Stimulated activated CD8-positive, alpha-beta memory T cell treated with anti-CD3 and anti-CD28 coated beads, Interleukin-7, amount 100 ng/mL, for 4 hours (primary cell): Measurements from ENCODE around the gene AKAP6.

Experiments used
- DNase-seq, 2 donors: peaks; one replicate each; pipeline ENCODE4 v3.0.0-alpha.2; 2020; ENCODE audit warnings: low read depth in 2 of 2

Gene AKAP6

GRCh38 chr14:32703183-32703621 is 374.1 kb downstream of the AKAP6 start:
- DNase-seq: no peak

DNA sequence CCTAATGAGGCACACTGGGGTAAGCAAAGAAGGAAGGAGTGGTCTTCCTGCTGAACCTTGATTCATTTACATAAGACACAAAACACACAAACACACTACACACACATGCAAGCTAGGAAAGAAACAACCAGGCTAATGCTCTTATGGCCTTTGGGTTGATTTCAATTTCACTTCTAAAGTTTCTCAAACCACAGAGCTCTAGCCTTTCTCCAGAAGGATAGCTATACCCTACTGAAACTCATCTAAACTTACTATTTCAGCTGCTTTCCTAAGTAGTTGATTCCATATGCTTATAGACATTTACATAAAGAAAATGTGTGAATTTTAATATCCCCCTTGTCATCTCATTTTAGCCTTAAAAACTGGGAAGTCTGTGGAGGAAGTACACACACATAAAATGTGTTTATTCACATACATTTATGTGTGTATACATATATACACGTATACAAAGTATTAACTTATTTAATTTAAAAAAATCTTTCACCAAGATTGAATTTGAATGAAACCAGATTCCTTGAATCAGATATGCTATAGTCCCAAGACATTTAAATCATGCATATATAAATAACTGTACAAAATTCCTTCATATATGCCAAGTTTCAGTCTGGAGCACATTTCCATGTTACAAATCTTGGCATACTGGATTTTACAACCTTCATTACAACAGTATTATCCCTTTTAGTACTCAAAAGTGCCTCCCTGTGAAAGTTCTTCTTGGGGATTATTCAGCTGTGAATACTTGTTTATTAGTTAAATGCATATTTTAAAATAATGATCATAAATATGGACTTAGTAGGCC is 377.8 kb downstream of the AKAP6 start:
- DNase-seq: no peak

GRCh38 chr14:32707742-32708500 is 378.8 kb downstream of the AKAP6 start:
- DNase-seq: no peak

GRCh38 chr14:32709027-32709426 is 379.9 kb downstream of the AKAP6 start:
- no peak for DNase-seq

GRCh38 chr14:32710231-32710671 is 381.2 kb downstream of the AKAP6 start:
- DNase-seq: no peak

DNA sequence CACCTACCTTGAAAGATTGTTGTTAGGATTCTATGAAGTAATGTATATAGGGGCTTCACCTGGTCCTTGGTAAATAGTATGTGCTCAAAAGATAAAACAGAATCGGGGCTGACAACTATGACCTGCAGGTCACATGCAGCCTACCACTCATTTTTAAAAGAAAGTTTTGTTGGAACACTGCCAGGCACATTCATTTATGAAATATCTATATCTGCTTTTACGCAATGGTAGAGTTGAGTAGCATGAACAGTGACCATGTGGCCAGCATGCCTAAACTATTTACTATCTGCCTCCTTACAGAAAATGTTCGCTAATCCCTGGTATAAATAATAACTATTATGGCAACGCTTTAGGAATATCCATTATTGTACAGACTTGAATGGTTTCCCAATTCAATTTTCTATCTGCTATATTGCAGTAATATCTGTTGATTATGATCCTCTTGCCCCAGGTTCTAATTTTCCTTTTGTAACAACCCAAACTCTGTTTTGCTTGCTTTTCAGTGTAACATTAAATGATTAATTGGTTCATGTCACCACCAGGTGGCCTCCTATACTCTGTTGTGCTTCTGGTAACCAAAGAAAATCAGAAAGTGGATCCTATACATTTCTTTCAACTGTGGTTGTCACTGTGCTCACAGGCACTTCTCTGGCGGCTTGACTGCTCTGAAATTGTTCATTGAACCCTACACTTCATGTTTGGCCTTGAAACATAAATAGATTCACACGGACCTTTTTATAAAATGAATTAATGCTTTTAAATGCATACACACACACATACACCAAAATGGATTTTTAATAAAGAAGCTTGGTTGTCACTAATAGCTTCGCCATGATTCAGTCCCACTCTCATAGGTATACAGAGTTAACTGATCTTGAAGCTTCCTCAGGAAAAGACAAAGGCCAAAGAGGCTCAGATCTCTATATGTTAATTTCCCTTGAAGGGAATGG is 381.9 kb downstream of the AKAP6 start:
- no peak for DNase-seq

- DNase-seq: no peak
Observed at GRCh38 chr14:32713856-32714255, 384.8 kb downstream of the AKAP6 start.

DNA sequence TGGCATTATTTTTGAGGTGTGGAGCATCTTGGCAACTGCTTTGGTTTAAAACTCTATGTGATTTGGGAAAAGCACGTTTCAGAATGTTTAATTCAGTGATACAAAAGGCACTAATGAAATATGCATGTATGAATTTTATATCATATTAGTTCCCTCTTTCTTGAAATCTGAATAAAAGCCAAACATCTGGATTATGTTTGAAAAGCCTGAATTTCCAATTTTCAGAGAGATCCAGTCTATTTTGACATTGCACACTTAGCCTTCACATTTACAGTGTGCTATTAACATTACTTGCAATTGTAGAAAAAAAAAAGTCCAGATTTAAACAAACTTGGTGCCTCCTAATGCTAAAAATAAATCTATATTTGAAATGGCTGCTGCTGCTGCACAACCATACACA is 390.5 kb downstream of the AKAP6 start:
- no peak for DNase-seq

GRCh38 chr14:32720927-32721326 is 391.8 kb downstream of the AKAP6 start:
- no peak for DNase-seq

GRCh38 chr14:32722631-32723183 is 393.6 kb downstream of the AKAP6 start:
- DNase-seq: no peak

DNA sequence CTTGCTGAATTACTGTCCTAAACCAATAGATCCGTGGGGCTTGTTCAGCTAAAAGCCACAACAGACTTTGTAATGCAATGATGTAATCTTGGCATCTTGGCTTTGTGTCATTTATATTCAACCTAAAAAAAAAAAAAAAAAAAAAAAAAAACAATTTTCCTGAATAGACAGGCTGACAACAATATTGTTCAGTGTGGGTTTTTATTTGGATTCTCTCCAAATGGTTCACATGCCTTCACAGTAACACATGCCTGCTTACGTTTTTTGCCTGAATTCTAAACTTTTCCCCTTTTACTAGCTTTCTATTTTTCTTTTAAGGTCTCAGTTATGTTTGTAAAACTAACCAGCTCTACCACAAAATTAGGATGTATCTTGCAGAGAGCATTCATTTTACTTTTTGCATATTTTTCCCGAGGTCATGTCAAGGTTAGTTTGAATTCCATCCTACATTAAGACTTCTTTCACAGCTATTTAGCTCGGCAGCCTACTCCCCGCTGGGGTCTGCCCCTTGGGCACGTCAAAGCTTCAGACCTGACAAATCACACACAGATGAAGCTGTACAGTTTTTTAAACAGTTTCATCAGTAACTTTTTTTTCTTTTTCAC is 395.9 kb downstream of the AKAP6 start:
- no peak for DNase-seq

DNA sequence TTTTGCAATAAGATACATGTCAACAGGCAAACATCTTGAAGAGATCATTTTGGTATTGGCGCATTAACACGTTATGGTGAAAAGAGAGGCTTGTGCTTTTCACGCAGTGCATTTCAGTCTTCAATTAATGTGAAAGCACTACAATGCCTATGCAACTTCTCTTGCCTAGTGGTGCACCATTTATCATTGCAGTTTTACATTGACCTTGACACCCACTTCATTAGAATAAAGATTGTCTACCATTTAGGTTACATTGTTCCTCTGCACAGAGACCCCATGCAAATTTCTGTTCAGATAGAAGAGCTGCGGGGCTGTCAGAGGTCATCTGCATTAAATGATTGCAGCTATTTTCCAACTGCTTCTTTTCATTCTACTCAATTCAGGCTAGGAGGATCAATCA is 397.4 kb downstream of the AKAP6 start:
- DNase-seq: no peak

GRCh38 chr14:32727832-32728231 is 398.7 kb downstream of the AKAP6 start:
- DNase-seq: no peak

DNA sequence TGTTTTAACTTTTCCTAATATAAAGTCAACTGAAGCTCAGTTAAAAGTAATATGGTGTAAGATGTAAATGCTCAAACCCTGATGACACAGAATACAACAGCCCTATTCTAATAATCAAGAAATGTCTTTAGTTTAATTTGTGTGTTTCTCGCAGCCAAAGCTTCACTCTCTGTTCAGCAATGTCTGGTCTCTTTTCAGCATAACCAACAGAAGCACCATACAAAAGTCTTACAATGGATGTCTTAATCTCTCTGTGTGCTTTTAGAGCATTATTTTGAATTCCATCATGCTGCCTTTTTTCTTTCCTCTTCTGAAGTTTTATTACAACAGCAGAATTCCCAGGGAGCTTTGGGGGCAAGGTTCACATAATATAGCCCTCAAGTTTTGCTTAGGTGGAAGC is 399.4 kb downstream of the AKAP6 start:
- DNase-seq: no peak

GRCh38 chr14:32728976-32729375 is 399.9 kb downstream of the AKAP6 start:
- DNase-seq: no peak

- no peak for DNase-seq
Observed at GRCh38 chr14:32731249-32731648, 402.2 kb downstream of the AKAP6 start.

- DNase-seq: no peak
Observed at GRCh38 chr14:32733015-32733414, 403.9 kb downstream of the AKAP6 start.

DNA sequence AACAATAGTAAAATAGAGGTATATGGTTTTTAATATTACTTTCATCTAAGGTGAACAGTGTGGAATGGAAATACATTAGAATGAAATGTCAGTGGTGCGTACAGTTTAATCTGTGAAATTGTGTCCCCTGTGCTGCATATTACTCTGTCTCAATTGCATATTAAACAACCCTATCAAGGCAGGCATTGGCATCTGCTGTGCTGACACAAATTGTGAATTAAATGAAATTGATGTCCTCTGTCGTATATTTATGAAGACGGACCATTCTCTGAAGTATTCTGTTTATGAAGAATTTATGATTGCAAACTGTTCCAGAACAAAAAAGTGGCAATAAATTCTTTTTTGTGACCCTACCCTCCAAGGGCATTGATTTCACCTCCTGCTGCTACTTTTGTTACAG is 405.2 kb downstream of the AKAP6 start:
- DNase-seq: no peak

DNA sequence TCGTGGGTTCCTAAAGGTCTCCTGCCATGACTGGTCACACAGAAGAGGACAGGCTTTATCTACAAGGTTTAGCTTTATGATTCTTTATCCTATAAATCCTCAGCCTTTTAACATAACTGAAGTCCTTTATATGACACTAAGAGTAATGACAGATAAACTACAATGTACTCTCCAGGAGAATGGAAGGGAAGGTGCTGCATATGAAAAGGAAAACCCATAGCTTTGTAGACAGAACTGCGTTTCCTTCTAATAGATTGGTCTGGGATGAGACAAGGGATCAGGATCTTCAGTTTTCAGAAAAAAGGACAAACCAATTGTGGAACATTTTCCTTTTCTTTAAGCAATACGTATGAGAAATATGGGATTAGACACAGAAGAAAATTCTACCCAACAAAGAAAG is 408.5 kb downstream of the AKAP6 start:
- no peak for DNase-seq

- no peak for DNase-seq
Observed at GRCh38 chr14:32738206-32738871, 409.2 kb downstream of the AKAP6 start.
